AG04450 (cell line): ENCODE results near the gene KCNQ5. TPM values are rescaled to one million over a fixed set of nuclear protein-coding genes. Genes with fewer than 3 reads are reported as not detected.

Experiments
- CTCF ChIA-PET: fragments of 300-600, 350-600 bp; formaldehyde crosslinking; extraction: SDS; loops from one replicate; lab custom pipeline; 2022; ENCODE audit warnings: antibody characterized with exemption, inconsistent platforms; lab: Charles Lee
- POLR2A ChIA-PET: fragments of 350-600 bp; formaldehyde crosslinking; extraction: SDS; loops from one replicate; lab custom pipeline; 2021; ENCODE audit warnings: antibody characterized with exemption, inconsistent platforms; lab: Yijun Ruan, JAX
- DNase-seq: peaks from one replicate; pipeline ENCODE4 v3.0.0-alpha.2; 2011; ENCODE audit warnings: low read depth, low spot score
- H3K27ac ChIP-seq: one replicate; pipeline ENCODE4 v1.5.1; 2012; ENCODE audit warnings: low read depth, low read length, control low read depth
- H3K27me3 ChIP-seq: one replicate; pipeline ENCODE4 v1.6.0; 2012; ENCODE audit warnings: low read length; ENCODE audit not compliant: control insufficient read depth, insufficient read depth
- H3K4me3 ChIP-seq: 2 replicates; pipeline ENCODE4 v1.5.1; 2011; ENCODE audit warnings: mild to moderate bottlenecking, low read depth, low read length, control low read depth
- H3K9me3 ChIP-seq: 2 replicates; pipeline ENCODE4 v1.5.1; 2012; ENCODE audit warnings: low read length; ENCODE audit not compliant: control insufficient read depth, insufficient read depth
- polyA plus RNA-seq: library from polyadenylated mRNA; depleted of rRNA; stranded (reverse); fragments of >200 nt; gene quantifications from 2 replicates; pipeline ENCODE4 v1.2.3, GENCODE V29; 2011
- TF ChIP-seq, protein P1 (sequence below): IDR thresholded peaks from 2 replicates; pipeline ENCODE4 v1.5.1; 2011; ENCODE audit warnings: low read depth, low read length, control low read depth, inconsistent platforms

KCNQ5 gene
- polyA plus RNA-seq, 1 experiment: 0.52 TPM

- no peak overlapping the region for H3K4me3 ChIP-seq
- POLR2A ChIA-PET: no interaction called here
- no peak overlapping the region for H3K27ac ChIP-seq
- H3K9me3 ChIP-seq: no peaks in the 10 kb centered on the region
- TF ChIP-seq, protein P1, sequence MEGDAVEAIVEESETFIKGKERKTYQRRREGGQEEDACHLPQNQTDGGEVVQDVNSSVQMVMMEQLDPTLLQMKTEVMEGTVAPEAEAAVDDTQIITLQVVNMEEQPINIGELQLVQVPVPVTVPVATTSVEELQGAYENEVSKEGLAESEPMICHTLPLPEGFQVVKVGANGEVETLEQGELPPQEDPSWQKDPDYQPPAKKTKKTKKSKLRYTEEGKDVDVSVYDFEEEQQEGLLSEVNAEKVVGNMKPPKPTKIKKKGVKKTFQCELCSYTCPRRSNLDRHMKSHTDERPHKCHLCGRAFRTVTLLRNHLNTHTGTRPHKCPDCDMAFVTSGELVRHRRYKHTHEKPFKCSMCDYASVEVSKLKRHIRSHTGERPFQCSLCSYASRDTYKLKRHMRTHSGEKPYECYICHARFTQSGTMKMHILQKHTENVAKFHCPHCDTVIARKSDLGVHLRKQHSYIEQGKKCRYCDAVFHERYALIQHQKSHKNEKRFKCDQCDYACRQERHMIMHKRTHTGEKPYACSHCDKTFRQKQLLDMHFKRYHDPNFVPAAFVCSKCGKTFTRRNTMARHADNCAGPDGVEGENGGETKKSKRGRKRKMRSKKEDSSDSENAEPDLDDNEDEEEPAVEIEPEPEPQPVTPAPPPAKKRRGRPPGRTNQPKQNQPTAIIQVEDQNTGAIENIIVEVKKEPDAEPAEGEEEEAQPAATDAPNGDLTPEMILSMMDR: no peak
- DNase-seq: no peak
- H3K27me3 ChIP-seq: no peaks in the 10 kb centered on the region
- CTCF ChIA-PET: no interaction called here
Measured at GRCh38 chr6:72677740-72678139, 55.9 kb downstream of the KCNQ5 start.

DNA sequence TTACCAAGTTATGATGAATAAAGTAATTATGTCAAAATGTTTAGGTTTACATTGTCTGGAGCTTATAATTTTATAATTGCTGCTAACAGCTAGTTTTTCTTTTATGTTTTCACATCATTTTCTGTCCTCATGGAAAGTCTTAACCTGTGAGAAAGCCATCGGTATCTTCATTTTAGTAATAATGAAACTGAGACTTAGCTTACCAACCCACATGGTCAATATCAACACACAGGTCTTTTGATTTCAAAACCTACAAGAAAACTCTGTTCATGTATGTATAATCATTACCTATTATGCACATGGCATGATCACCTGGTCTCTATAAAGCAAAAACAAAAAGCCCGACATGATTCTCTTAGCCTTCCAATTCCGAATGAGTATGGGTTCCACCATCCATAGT is 61.9 kb downstream of the KCNQ5 start:
- no peaks in the 10 kb centered on the region for H3K9me3 ChIP-seq
- no peak for DNase-seq
- no peaks in the 10 kb centered on the region for H3K27me3 ChIP-seq
- no peak overlapping the region for H3K4me3 ChIP-seq
- TF ChIP-seq, protein P1: no peak
- POLR2A ChIA-PET: no interaction called here
- no peak overlapping the region for H3K27ac ChIP-seq
- CTCF ChIA-PET: interaction anchor here (0.7 kb wide), 1 partner anchor 273 kb away, joined by 3 read pairs; no protein-coding TSS in a partner anchor

- Histone ChIP-seq H3K4me3 (no peak overlapping the region), H3K27ac (no peak overlapping the region), H3K9me3 (no peaks in the 10 kb centered on the region), H3K27me3 (no peaks in the 10 kb centered on the region)
- TF ChIP-seq, protein P1: no peak
- POLR2A ChIA-PET: no interaction called here
- DNase-seq: no peak
- CTCF ChIA-PET: no interaction called here
Measured at GRCh38 chr6:72689107-72689954, 67.5 kb downstream of the KCNQ5 start.

DNA sequence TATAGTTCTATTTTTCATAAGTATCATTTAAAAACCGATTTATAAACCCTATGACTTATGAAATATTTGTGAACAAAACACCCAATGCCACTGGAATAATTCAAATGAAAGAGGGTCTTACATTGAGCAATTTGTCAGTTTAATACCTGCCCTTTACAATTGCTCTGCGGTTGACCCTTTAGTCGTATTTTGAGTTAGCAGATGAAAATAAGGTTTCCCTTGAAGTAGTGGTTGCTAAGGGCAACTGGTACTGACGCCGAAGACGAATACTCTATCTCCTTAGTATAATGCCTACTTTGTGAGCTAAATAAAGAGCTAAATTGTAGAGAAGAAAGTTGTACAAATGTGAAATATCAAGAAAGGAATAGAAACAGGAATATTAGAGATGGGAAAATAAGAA is 69.4 kb downstream of the KCNQ5 start:
- Histone ChIP-seq H3K27me3 (no peaks in the 10 kb centered on the region), H3K27ac (no peak overlapping the region), H3K9me3 (no peaks in the 10 kb centered on the region), H3K4me3 (no peak overlapping the region)
- CTCF ChIA-PET: no interaction called here
- POLR2A ChIA-PET: no interaction called here
- TF ChIP-seq, protein P1: no peak
- DNase-seq: no peak

- no peaks in the 10 kb centered on the region for H3K27me3 ChIP-seq
- CTCF ChIA-PET: no interaction called here
- H3K27ac ChIP-seq: no peak overlapping the region
- TF ChIP-seq, protein P1: no peak
- no peak for DNase-seq
- H3K9me3 ChIP-seq: no peaks in the 10 kb centered on the region
- H3K4me3 ChIP-seq: no peak overlapping the region
- POLR2A ChIA-PET: no interaction called here
Measured at GRCh38 chr6:72696055-72696454, 74.2 kb downstream of the KCNQ5 start.
